CD4-positive, alpha-beta T cell treated with Interferon alpha-2 for 1 hour (primary cell): ENCODE data around the gene ANKRD39.
"Not testable (repeated sequence)": the region's sequence is repeated elsewhere in the genome, so short reads cannot be mapped to it uniquely, and the experiment has no call there.

Experiments used
- DNase-seq, 2 donors: peaks; one replicate each; pipeline ENCODE4 v3.0.0-alpha.2; 2020 to 2022

ANKRD39 gene, protein sequence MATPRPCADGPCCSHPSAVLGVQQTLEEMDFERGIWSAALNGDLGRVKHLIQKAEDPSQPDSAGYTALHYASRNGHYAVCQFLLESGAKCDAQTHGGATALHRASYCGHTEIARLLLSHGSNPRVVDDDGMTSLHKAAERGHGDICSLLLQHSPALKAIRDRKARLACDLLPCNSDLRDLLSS

DNA sequence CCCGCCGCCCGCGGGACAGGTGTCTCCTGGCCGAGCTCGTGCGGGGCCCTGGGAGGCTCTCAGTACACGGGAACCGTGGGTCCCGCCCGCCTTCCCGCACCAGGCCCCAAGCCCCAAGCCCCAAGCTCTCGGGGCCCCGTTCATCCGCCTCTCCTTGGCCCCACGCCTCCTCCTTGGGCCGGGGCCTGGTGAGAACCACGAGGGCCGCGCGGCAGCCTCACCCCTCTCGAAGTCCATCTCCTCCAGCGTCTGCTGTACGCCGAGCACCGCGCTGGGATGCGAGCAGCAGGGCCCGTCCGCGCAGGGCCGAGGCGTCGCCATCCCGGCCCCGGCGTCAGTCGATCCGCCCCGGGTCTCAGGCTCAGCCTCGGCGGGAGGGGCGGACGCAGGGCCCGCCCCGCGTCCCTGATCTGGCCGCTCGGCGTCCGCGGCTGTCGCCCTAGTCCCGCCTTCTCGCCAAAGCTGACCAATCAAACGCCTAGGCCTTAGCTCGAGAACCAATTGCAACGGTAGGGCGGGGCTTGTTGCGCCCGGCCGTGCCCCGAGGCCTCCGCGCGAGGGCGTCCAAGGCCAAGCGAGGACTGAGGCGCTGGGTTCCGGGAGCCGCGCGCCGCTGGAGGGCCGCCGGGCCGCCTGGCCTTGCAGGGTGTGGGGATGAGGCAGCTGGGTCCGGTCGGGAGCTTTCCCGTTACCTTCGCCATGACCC lies at the start of gene ANKRD39:
ANKRD39 (minus strand) TSS at position 350 of the 706 bp plus-strand sequence; CDS start at position 321, 29 bp downstream.
- peak; percentile 97 to 99 for DNase-seq

DNA sequence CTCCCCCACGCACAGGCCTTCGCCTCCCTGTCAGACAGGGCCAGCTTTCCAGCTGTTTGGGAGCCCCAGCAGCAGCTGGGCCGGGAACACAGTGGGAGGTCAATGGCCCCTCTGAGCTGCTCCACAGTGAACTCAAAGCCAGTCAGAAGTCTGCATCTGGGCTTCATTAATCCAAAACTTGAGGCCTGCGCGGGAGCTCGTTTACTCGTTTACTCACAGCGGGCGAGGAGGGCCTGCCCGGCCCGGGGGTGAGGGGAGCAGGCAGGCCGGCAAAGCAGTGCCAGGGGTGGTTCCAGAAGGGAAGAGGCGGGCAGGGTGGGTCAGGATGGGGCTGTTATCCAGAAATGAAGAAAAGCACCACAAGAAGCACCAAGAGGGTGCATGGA lies 48.9 kb upstream of the ANKRD39 start:
- DNase-seq: no peak

- DNase-seq: no peak
These were observed 46.0 kb upstream of the ANKRD39 start for GRCh38 chr2:96903815-96904214.

DNA sequence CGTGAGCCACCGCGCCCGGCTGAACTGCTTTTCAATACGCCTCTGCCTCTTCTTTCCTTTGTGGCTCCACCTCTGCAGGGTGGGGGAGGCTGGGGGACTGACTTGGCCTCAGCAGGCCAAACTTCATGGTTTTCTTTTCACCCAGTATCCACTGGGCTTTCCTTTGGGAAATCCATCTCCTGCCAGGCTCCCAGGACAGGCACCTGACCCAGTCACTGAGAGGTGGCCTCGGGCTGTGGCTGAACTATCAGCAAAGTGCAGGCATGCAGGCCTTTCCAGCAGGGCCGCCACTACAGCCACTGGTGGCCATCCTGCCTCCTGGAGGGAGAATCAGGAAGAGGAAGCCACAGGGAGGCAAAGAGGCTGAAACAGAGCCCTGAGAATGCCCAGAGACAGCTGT lies 45.5 kb upstream of the ANKRD39 start:
- DNase-seq: no peak

DNA sequence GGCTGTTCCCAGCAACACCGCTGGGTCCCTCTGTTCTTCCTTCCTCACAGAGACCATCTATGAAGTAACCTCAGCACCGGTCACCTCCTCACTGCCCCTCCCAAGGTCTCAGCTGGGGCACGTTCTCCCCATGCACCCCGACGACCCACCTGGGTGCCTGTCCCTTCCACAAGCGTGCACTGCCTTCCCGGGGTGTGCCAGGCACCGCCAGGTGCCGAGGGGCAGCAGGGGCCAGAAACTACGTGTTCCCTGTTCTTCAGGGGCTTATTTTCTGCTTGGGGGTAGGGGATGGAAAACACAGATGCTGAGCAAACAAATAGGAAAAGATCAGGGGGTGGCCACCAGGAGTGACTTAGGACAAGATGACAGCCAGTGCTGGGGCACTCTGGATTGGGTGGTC lies 42.4 kb upstream of the ANKRD39 start:
- no peak for DNase-seq

GRCh38 chr2:96899413-96899741 lies 41.6 kb upstream of the ANKRD39 start:
- DNase-seq: no peak

DNA sequence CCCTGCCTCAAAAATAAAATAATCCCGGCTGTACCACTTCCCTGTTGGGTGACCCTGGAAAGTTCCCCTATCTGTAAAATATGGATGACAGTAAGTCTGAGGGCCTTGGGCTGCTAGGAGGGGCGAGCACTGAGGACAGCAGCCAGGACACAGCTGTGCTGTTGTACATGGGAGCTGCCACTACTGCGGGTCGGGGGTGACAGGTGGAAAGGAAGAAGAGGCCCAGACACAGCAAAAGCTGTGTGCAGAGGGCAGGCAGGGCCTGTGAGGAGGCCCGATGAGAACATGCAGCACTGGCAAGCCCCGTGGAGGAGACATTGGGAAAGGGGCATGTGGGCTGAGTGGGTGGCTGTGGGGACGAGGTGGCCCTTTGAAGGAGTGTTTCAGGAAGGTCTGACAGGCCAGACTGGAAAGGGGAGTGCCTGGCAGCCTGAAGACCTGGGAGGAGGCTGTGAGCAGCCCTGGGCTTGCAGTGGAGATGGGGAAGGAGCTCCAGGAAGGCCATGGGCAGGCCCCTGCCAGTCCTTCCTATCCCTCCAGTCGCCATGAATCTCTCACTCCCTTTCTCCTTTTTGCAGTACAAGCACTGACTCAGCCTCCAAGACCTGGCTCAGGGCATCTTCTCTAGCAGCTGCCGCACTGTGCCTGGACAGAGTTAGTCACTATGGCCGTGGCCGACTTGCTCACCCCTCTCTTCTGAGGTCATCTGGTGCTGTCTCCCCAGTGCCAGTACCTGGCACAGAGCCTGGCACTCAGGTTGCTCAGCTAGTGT lies 41.0 kb upstream of the ANKRD39 start:
- no peak for DNase-seq

- no peak for DNase-seq
These were observed 40.3 kb upstream of the ANKRD39 start for GRCh38 chr2:96898135-96898505.

DNA sequence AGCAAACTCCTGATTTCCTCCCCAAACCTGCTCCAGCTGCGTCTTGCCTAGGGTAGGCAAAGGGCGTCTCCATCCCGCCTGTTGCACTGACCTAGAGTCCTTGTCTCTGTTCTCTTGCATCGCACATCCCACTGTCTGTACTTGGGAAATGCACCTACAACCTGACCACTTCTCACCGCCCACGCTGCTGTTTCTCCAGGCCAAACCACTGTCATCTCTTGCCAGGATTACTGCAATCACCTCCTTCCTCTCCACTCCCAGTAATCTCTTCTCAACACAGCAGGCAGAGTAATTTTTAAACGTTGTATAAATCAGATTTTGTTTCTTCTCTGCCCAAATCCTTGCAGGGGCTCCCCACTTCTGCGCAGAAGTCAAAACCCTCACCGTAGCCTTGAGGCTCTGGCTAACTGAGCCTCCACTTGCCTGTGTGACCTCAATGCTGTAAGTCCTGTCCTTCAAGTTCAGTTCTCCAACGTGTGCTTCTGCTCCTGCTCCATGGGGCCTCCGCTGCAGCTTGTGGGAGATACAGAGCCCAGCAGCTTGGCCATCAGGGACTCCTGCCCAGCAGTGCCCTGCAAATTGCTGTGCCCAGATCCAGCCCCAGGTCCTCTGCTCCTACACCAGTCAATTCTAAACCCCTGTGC lies 39.8 kb upstream of the ANKRD39 start:
- DNase-seq: no peak

DNA sequence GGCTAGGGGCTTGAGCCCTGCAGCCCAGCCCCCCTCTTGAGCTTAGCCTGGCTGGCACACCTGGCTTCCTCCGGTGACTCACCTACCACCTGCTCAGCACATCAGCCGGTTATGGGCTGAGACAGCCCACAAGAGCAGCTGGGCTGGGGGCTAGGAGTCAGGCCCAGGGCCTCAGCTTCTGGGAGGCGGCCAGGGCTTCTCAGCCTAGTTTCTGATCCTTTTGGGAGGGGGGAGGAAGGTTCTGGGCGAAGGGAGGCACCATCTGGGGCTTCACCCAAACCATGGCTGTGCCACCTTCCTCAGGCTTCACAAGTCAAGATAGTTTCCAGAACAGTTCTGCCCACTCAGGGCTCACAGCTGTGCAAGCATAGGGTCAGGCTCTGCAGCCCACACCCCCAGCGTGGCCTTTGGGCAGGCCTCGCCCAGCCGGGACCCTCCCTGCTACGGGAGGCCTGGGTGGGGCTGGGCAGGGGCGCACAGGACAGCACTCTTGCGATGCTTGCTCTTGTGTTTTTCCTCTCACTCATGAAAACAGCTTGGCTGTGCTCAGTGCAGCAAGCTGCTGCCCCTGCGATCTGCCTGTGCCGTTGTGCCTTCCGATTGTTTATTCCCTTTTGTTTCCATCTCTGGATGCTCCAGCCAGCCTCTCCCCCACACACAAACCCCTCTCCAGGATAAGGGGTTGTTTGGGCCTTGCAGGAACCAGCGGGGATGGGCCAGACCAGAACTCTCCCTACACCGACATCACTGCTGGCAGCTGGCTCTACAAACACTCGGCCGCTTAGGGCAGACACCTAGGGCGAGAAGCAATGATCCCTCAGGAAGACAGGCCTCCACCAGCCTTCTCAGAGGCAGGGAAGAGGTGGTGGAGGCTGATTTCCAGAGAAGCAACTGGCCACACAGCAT lies 38.2 kb upstream of the ANKRD39 start:
- DNase-seq: peak in 1 of 2 donors; percentile 14

GRCh38 chr2:96895032-96895745 lies 37.4 kb upstream of the ANKRD39 start:
- no peak for DNase-seq

GRCh38 chr2:96894151-96894531 lies 36.3 kb upstream of the ANKRD39 start:
- no peak for DNase-seq

GRCh38 chr2:96893289-96894150 lies 35.7 kb upstream of the ANKRD39 start:
- no peak for DNase-seq

- DNase-seq: peak in 1 of 2 donors; percentile 29
These were observed 33.9 kb upstream of the ANKRD39 start for GRCh38 chr2:96891591-96892333.

DNA sequence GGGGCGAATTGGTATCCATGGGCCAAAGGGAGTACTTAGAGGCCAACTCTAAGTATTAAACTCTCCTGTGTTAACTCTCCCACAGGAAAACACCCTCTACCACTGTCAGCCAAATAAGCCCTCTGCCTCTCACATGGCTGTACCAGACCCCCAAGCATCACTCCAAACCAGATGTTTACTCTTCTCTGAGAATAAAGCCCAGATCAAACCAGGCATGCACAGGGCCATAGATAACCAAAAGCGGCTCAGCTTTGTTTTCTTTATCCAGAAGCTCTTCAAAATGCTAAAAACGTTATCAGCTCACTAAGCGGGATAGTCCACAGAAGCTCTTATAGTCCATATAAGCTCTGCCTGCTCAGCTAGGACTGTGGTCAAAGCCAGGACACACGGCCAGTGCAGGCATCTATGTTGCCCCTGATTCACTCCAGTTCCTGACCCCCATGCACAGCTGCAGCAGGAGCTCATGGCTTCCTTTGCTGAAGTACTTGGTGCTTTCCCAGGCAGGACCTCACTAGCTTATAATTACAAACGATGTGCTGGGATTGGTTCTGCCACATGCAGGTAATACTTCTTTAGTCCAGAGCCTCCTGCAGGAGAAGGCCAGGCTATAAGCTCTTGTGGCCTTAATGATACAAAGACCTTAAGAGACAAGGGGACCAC lies 33.0 kb upstream of the ANKRD39 start:
- no peak for DNase-seq

DNA sequence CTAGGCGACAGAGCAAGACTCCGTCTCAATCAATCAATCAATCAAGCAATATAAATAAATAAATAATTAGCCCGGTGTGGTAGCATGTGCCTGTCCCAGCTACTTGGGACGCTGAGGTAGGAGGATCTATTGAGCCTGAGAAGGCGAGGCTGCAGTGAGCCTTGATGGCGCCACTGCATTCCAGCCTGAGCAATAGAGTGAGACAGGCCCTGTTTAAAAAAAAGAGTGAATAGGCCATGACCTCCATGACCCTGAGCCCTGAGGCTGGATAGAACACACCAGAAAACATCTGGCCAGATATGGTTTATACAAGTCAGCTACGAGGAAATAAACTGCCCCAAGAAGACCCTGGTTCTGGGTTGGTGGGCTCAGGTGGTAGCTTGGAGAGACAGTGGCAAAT lies 32.4 kb upstream of the ANKRD39 start:
- DNase-seq: no peak

DNA sequence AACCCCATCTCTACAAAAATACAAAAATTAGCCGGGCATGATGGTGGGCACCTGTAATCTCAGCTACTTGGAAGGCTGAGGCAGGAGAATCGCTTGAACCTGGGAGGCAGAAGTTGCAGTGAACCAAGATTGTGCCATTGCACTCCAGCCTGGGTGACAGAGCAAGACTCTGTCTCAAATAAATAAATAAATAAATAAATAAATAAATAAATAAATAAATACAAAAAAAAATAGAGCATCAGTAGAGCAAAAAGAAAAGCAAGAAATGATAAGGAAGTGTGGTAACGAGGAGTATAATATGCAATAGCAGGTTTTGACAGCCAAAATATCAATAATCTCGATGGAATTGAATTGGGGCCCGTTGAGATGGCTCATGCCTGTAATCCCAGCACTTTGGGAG lies 31.7 kb upstream of the ANKRD39 start:
- DNase-seq: not testable (repeated sequence)

GRCh38 chr2:96888072-96889011 lies 30.5 kb upstream of the ANKRD39 start:
- DNase-seq: no peak
